Measurements from ENCODE around the gene COL4A2. TPM values are rescaled to one million over a fixed set of nuclear protein-coding genes. Genes with fewer than 3 reads are reported as not detected.

The COL4A2 gene
- total RNA-seq, 1 experiment from 2014 or later = 1.6 TPM

- H4K20me1 ChIP-seq (ENCODE audit: insufficient read depth) = no peaks in the 10 kb centered on the region
- H3K9me2 ChIP-seq (ENCODE audit: insufficient read depth) = no peaks in the 10 kb centered on the region
- H3K4me3 ChIP-seq (replicated peaks in 1 of 2; ENCODE audit: low read depth in 1 of 2, low read length in 2 of 2) = no peak overlapping the region
- no TSS peak for BruUV-seq (replicated peaks)
- TF ChIP-seq POLR2A (IDR thresholded peaks at IDR 0.05; ENCODE audit: borderline replicate concordance, extremely low read depth, insufficient read depth, insufficient read length) = no peak
- TF ChIP-seq TCF7L2 (IDR thresholded peaks at IDR 0.05; ENCODE audit: borderline replicate concordance, extremely low read depth, insufficient read depth, insufficient read length) = no peak
- no peak for TF ChIP-seq ATF3 (IDR thresholded peaks at IDR 0.05)
- TF ChIP-seq CEBPB (IDR thresholded peaks at IDR 0.05; ENCODE audit: low read depth) = no peak
- TF ChIP-seq FOSL1 (IDR thresholded peaks at IDR 0.05; ENCODE audit: low read depth) = no peak
- no peak for TF ChIP-seq YY1 (IDR thresholded peaks at IDR 0.05; ENCODE audit: extremely low read depth, insufficient replicate concordance, low read depth, low read length)
- no peak for TF ChIP-seq ZFX (IDR thresholded peaks at IDR 0.05)
- no peak for TF ChIP-seq JUND (IDR thresholded peaks at IDR 0.05)
- TF ChIP-seq ELF1 (IDR thresholded peaks at IDR 0.05; ENCODE audit: borderline replicate concordance, low read depth) = no peak
- no peak for TF ChIP-seq CTCF (IDR thresholded peaks at IDR 0.05 in 2 of 3, conservative IDR thresholded peaks at IDR 0.05 in 1 of 3; ENCODE audit: borderline replicate concordance in 1 of 3, insufficient read depth in 1 of 3, low read depth in 2 of 3, low read length in 2 of 3)
- TF ChIP-seq SRF (IDR thresholded peaks at IDR 0.05; ENCODE audit: low read depth) = no peak
- no peak for TF ChIP-seq EGR1 (IDR thresholded peaks at IDR 0.05; ENCODE audit: low read depth)
- no peak for TF ChIP-seq ZBTB33 (IDR thresholded peaks at IDR 0.05; ENCODE audit: extremely low read depth, insufficient replicate concordance, low read length)
- TF ChIP-seq MAX (IDR thresholded peaks at IDR 0.05) = no peak
- no peak for TF ChIP-seq RAD21 (IDR thresholded peaks at IDR 0.05; ENCODE audit: low read depth)
- no peak for TF ChIP-seq CBX3 (IDR thresholded peaks at IDR 0.05; ENCODE audit: low read depth)
- no peak for TF ChIP-seq SP1 (IDR thresholded peaks at IDR 0.05; ENCODE audit: low read depth)
- TF ChIP-seq EZH2phosphoT487 (IDR thresholded peaks at IDR 0.05; ENCODE audit: borderline replicate concordance) = no peak
- no peak for TF ChIP-seq SIN3A (IDR thresholded peaks at IDR 0.05; ENCODE audit: low read depth)
- H3K27ac ChIP-seq (ENCODE audit: low read depth, low read length) = no peak overlapping the region
- ChIA-PET RAD21 (ENCODE audit: low non-redundant PET in 1 of 2, low total read pairs in 2 of 2, uncharacterized antibody in 2 of 2, unreplicated experiment in 2 of 2) (no interaction called here), CTCF (no interaction called here), POLR2A (no interaction called here)
- ATAC-seq = no peak
- no peaks in the 10 kb centered on the region for H3K36me3 ChIP-seq (ENCODE audit: control insufficient read depth in 1 of 2, insufficient read depth in 2 of 2, low read length in 2 of 2)
- H3K9me3 ChIP-seq (ENCODE audit: control insufficient read depth in 1 of 2, insufficient read depth in 1 of 2, low read depth in 1 of 2, low read length in 2 of 2) = no peaks in the 10 kb centered on the region
- H3K4me2 ChIP-seq (ENCODE audit: low read length) = no peak overlapping the region
- no peak for DNase-seq (ENCODE audit: low read depth, low spot score)
- H3K4me1 ChIP-seq (ENCODE audit: control insufficient read depth in 1 of 2, insufficient read depth in 2 of 2, low read length in 2 of 2) = peaks cover 40 to 45% of the 10 kb centered on the region in 2 experiments
- no peak overlapping the region for H2AFZ ChIP-seq (ENCODE audit: low read depth, low read length, poor library complexity, severe bottlenecking)
- intact Hi-C loops (cut with micrococcal nuclease) = no loop called here
- no peaks in the 10 kb centered on the region; the same call in 1 of the 2 replicates for H3K79me2 ChIP-seq (ENCODE audit: insufficient read depth, low read length)
- H3K27me3 ChIP-seq (ENCODE audit: insufficient read depth, low read length) = no peaks in the 10 kb centered on the region
- no peak overlapping the region for H3K9ac ChIP-seq (ENCODE audit: low read length)
Observed at GRCh38 chr13:110522721-110523120, 215.6 kb downstream of the COL4A2 start.
